GM23248 (cell line): ENCODE results near the gene IMP3.

Experiments
- EZH2 ChIP-seq: fragments of 200-600 bp; sonication (generic); IDR thresholded peaks from 2 replicates; pipeline ENCODE4 v1.6.1; 2018; ENCODE audit warnings: antibody characterized with exemption, mild to moderate bottlenecking; ENCODE audit not compliant: insufficient read depth, poor library complexity, severe bottlenecking
- EZH2phosphoT487 ChIP-seq: fragments of 200-600 bp; sonication (generic); IDR thresholded peaks from 2 replicates; pipeline ENCODE4 v1.6.1; 2018; ENCODE audit warnings: antibody characterized with exemption, moderate library complexity, mild to moderate bottlenecking, low read depth; ENCODE audit not compliant: insufficient read depth

GRCh38 chr15:75606711-75607699 lies 33.0 kb downstream of the IMP3 start:
- TF ChIP-seq EZH2 (no peak), EZH2phosphoT487 (no peak)
